DND-41 (cell line): Measurements from ENCODE around the gene ARHGEF38.

Source experiments
- ATAC-seq: fragments of 200-7000 bp; cut with Tn5 transposase; 3 replicates; pipeline ENCODE4 v1.9.1; 2021; ENCODE audit warnings: low read depth; ENCODE audit not compliant: insufficient read depth
- DNase-seq: peaks from one replicate; pipeline ENCODE4 v3.0.0-alpha.2; 2020
- H2AFZ ChIP-seq: 2 replicates; pipeline ENCODE4 v1.6.0; 2012; ENCODE audit warnings: low read depth, low read length
- H3K27ac ChIP-seq: 2 replicates; pipeline ENCODE4 v1.5.1; 2012; ENCODE audit warnings: low read length, inconsistent platforms
- H3K27me3 ChIP-seq: fragments of 200-600 bp; sonication (generic); 2 replicates; pipeline ENCODE4 v1.6.0; 2012; ENCODE audit warnings: low read length, mild to moderate bottlenecking, inconsistent platforms; ENCODE audit not compliant: insufficient read depth, poor library complexity
- H3K36me3 ChIP-seq: 2 replicates; pipeline ENCODE4 v1.5.1; 2012; ENCODE audit warnings: low read length, inconsistent platforms; ENCODE audit not compliant: insufficient read depth
- H3K4me1 ChIP-seq: 2 replicates; pipeline ENCODE4 v1.5.1; 2012; ENCODE audit warnings: mild to moderate bottlenecking, low read length; ENCODE audit not compliant: insufficient read depth
- H3K4me2 ChIP-seq: 2 replicates; pipeline ENCODE4 v1.6.0; 2012; ENCODE audit warnings: mild to moderate bottlenecking, moderate library complexity, low read length, inconsistent platforms; ENCODE audit not compliant: insufficient read depth
- H3K4me3 ChIP-seq, 2 experiments: fragments of 200-600 bp in 1 of 2; shearing (Covaris generic) in 1 of 2; 2 replicates each; pipeline ENCODE4 v1.5.1; 2012 to 2016; ENCODE audit warnings: inconsistent platforms in 2 of 2, low read length in 2 of 2, mild to moderate bottlenecking in 2 of 2, low read depth in 1 of 2, moderate library complexity in 1 of 2
- H3K79me2 ChIP-seq: 2 replicates; pipeline ENCODE4 v1.6.0; 2012; ENCODE audit warnings: low read length, inconsistent platforms; ENCODE audit not compliant: insufficient read depth
- H3K9ac ChIP-seq: 2 replicates; pipeline ENCODE4 v1.6.0; 2012; ENCODE audit warnings: low read depth, mild to moderate bottlenecking, inconsistent platforms, low read length, moderate library complexity
- H3K9me3 ChIP-seq: 2 replicates; pipeline ENCODE4 v1.5.1; 2012; ENCODE audit warnings: low read length, moderate library complexity, mild to moderate bottlenecking, inconsistent platforms; ENCODE audit not compliant: insufficient read depth, severe bottlenecking
- H4K20me1 ChIP-seq: 2 replicates; pipeline ENCODE4 v1.6.0; 2012; ENCODE audit warnings: low read length; ENCODE audit not compliant: insufficient read depth
- EZH2 ChIP-seq: IDR thresholded peaks from 3 replicates; pipeline ENCODE4 v1.6.1; 2012; ENCODE audit warnings: borderline replicate concordance, low read depth, mild to moderate bottlenecking, moderate library complexity, low read length, inconsistent platforms; ENCODE audit not compliant: severe bottlenecking
- TF ChIP-seq, protein P1 (sequence below): IDR thresholded peaks from 2 replicates; pipeline ENCODE4 v1.5.1; 2012; ENCODE audit warnings: borderline replicate concordance, low read length, moderate library complexity, mild to moderate bottlenecking; ENCODE audit not compliant: poor library complexity, severe bottlenecking; ENCODE audit errors: extremely low read depth

The ARHGEF38 gene

DNA sequence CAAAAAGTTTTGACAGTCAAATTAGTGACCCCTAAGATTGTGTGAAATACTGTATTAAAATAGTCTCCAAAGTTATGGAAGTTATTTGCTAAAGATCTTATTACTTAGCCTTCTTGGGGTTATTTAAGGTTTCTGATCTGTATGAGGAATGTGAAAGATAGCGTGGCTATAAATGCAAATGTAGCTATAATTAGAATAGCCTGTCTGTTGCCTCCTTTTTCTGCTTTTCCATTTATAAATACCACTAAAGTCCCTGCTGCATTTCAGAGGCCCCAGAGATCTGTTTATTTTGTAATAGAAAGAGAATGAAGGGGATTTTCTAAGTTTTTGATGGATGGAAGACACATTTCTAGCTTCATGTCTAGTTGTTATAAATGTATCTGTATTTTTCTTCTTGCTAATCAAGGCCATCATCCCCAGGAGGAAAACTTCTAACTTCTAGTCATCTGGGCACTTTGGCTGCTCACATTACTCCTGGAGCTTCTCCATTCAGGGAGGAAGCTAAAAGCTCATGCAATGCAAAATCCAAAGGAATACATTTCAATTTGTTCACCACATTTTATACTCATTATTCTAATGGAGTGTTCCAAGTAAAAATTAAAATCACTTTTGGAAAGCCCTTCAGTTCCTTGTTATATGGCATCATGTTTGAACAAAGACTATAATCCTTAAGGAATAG, 82.1 kb downstream of the ARHGEF38 start:
- Histone ChIP-seq H3K4me2 (no peak overlapping the region), H3K9ac (no peak overlapping the region), H3K79me2 (no peaks in the 10 kb centered on the region), H3K9me3 (no peaks in the 10 kb centered on the region), H3K27me3 (no peaks in the 10 kb centered on the region), H3K27ac (no peak overlapping the region), H3K4me1 (no peaks in the 10 kb centered on the region), H3K4me3 (no peak overlapping the region), H2AFZ (no peak overlapping the region), H4K20me1 (no peaks in the 10 kb centered on the region), H3K36me3 (no peaks in the 10 kb centered on the region)
- TF ChIP-seq EZH2 = no peak
- TF ChIP-seq, protein P1, sequence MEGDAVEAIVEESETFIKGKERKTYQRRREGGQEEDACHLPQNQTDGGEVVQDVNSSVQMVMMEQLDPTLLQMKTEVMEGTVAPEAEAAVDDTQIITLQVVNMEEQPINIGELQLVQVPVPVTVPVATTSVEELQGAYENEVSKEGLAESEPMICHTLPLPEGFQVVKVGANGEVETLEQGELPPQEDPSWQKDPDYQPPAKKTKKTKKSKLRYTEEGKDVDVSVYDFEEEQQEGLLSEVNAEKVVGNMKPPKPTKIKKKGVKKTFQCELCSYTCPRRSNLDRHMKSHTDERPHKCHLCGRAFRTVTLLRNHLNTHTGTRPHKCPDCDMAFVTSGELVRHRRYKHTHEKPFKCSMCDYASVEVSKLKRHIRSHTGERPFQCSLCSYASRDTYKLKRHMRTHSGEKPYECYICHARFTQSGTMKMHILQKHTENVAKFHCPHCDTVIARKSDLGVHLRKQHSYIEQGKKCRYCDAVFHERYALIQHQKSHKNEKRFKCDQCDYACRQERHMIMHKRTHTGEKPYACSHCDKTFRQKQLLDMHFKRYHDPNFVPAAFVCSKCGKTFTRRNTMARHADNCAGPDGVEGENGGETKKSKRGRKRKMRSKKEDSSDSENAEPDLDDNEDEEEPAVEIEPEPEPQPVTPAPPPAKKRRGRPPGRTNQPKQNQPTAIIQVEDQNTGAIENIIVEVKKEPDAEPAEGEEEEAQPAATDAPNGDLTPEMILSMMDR = no peak
- no peak for ATAC-seq
- no peak for DNase-seq

DNA sequence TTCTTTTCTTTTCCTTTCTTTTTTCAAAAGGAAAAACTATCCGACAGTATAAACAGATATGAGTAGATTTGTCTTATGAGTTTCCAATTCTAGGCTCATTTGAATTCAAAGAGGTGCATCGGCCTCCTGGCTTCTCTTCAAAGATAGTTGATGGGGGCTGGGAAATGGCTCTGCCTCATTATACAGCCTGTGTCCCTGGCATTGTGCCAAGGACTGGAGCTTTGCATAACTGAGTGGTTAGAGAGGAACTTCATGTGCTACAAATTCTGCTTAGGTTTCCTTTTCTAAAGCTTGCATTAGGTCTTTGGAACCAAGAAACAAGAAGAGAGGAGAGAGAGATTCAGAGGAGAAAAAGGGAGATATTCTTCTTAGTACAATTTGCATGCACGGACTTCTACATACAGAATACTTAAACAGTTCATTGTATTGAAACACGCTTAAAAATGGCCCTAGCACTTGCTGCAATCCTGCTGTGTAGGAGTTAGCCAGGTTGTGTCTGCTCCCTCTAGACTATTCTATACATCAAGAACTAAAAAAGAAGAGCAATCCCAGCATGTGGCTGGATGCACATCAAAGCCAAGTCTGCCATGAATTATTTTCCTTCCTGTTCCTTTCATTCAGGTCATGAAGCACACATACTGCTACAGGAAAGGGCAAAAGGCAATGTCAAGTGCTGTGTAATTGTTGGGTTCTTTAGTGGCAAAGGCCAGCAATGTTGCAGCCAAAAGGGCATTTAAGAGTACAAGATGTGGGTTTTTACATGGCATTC, 85.2 kb downstream of the ARHGEF38 start:
- Histone ChIP-seq H3K9me3 (no peaks in the 10 kb centered on the region), H3K4me1 (no peaks in the 10 kb centered on the region), H3K27me3 (no peaks in the 10 kb centered on the region), H3K4me2 (no peak overlapping the region), H3K36me3 (no peaks in the 10 kb centered on the region), H4K20me1 (no peaks in the 10 kb centered on the region), H3K27ac (no peak overlapping the region), H2AFZ (no peak overlapping the region), H3K79me2 (no peaks in the 10 kb centered on the region), H3K4me3 (no peak overlapping the region), H3K9ac (no peak overlapping the region)
- TF ChIP-seq, protein P1 = no peak
- TF ChIP-seq EZH2 = no peak
- ATAC-seq (no peak), DNase-seq (peak; percentile 12)

DNA sequence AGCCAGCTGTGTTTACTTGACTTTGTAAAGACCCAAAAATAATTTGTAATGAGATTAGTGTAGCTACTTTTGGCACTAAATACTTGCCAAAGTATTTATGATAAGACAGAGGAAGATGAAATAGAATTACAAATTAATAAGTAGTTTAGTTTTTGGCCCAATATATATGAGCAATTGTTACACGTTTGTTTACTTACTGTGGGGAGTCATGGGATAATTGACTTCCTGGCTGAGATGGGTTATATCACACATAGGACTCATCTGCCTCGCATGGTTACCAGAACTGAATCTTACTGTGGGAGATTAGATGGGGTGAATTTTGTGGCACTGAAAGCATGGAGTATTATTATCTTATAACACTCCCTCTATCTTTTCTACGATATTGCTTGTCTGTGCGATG, 89.4 kb downstream of the ARHGEF38 start:
- H2AFZ ChIP-seq = no peak overlapping the region
- H3K27ac ChIP-seq = no peak overlapping the region
- ATAC-seq (no peak), DNase-seq (no peak)
- H3K4me2 ChIP-seq = no peak overlapping the region
- H3K9ac ChIP-seq = no peak overlapping the region
- no peaks in the 10 kb centered on the region for H3K27me3 ChIP-seq
- no peaks in the 10 kb centered on the region for H3K79me2 ChIP-seq
- no peaks in the 10 kb centered on the region for H3K9me3 ChIP-seq
- no peaks in the 10 kb centered on the region for H3K36me3 ChIP-seq
- TF ChIP-seq, protein P1 = no peak
- no peak for TF ChIP-seq EZH2
- H3K4me3 ChIP-seq = no peak overlapping the region
- no peaks in the 10 kb centered on the region for H4K20me1 ChIP-seq
- no peaks in the 10 kb centered on the region for H3K4me1 ChIP-seq

DNA sequence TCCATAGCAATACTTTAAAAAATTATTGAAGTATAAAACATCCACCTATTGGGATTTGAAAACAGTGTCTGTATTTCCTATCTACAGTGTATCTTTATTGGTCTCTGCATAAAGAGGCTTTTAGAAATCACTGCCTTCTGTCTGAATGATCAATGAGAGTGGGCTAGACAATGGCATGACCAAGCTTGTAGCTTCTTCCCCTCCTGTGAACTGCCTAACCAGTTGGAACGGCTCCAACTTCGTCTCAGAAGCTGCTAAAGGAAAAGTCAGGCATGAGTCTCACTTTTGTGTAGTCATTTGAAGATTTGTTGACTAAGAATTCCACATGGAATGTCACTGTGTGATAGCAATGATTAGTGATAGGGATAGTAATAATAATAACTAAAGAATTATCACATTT, 91.8 kb downstream of the ARHGEF38 start:
- Histone ChIP-seq H3K79me2 (no peaks in the 10 kb centered on the region), H3K36me3 (no peaks in the 10 kb centered on the region), H2AFZ (no peak overlapping the region), H3K9ac (no peak overlapping the region), H3K4me3 (no peak overlapping the region), H3K27ac (no peak overlapping the region), H3K4me2 (no peak overlapping the region), H4K20me1 (no peaks in the 10 kb centered on the region), H3K9me3 (no peaks in the 10 kb centered on the region), H3K4me1 (no peaks in the 10 kb centered on the region), H3K27me3 (no peaks in the 10 kb centered on the region)
- no peak for ATAC-seq
- no peak for TF ChIP-seq EZH2
- TF ChIP-seq, protein P1 = no peak
- no peak for DNase-seq
